Keratinocyte (primary cell): Measurements from ENCODE around the gene RAI1. TPM values are rescaled to one million over a fixed set of nuclear protein-coding genes. Genes with fewer than 3 reads are reported as not detected.

Experiments used
- DNase-seq: peaks from one replicate; pipeline ENCODE4 v3.0.0-alpha.2; 2011; ENCODE audit warnings: low read depth, missing footprints, low spot score
- FAIRE-seq: peaks from 2 replicates; lab custom pipeline; 2011; peaks lifted over from hg19 to GRCh38; lab: Jason Lieb, UNC
- H2AFZ ChIP-seq: 2 replicates; pipeline ENCODE4 v1.6.0; 2012; ENCODE audit warnings: low read length, control low read depth, inconsistent platforms; ENCODE audit not compliant: control insufficient read depth
- H3K27ac ChIP-seq: 2 replicates; pipeline ENCODE4 v1.5.1; 2011; ENCODE audit warnings: low read length; ENCODE audit not compliant: control insufficient read depth, insufficient read depth
- H3K27me3 ChIP-seq: 3 replicates; pipeline ENCODE4 v1.6.0; 2011; ENCODE audit warnings: low read length; ENCODE audit not compliant: control insufficient read depth, insufficient read depth; ENCODE audit errors: extremely low read depth
- H3K36me3 ChIP-seq, 2 experiments: 2 replicates in 1 of 2; 3 replicates in 1 of 2; pipeline ENCODE4 v1.5.1; 2011; ENCODE audit warnings: low read length in 2 of 2, mild to moderate bottlenecking in 1 of 2; ENCODE audit not compliant: control insufficient read depth in 2 of 2, insufficient read depth in 2 of 2; ENCODE audit errors: extremely low read depth in 1 of 2
- H3K4me1 ChIP-seq: 3 replicates; pipeline ENCODE4 v1.5.1; 2011; ENCODE audit warnings: low read length; ENCODE audit not compliant: control insufficient read depth, insufficient read depth; ENCODE audit errors: extremely low read depth
- H3K4me2 ChIP-seq: 3 replicates; pipeline ENCODE4 v1.6.0; 2011; ENCODE audit warnings: low read depth, low read length; ENCODE audit not compliant: control insufficient read depth, insufficient read depth; ENCODE audit errors: extremely low read depth
- H3K4me3 ChIP-seq, 3 experiments: fragments of 200-600 bp in 1 of 3; sonication (generic) in 1 of 3; 2 replicates in 2 of 3; 3 replicates in 1 of 3; pipeline ENCODE4 v1.5.1; 2011 to 2016; ENCODE audit warnings: low read length in 3 of 3, mild to moderate bottlenecking in 3 of 3, control low read depth in 2 of 3, inconsistent platforms in 1 of 3, low read depth in 1 of 3, mixed read lengths in 1 of 3, mixed run types in 1 of 3, moderate library complexity in 1 of 3; ENCODE audit not compliant: control insufficient read depth in 2 of 3, insufficient read depth in 2 of 3; ENCODE audit errors: extremely low read depth in 1 of 3
- H3K79me2 ChIP-seq: 2 replicates; pipeline ENCODE4 v1.6.0; 2012; ENCODE audit warnings: low read length; ENCODE audit not compliant: control insufficient read depth, insufficient read depth
- H3K9ac ChIP-seq: 3 replicates; pipeline ENCODE4 v1.6.0; 2011; ENCODE audit warnings: low read length; ENCODE audit not compliant: control insufficient read depth, insufficient read depth; ENCODE audit errors: extremely low read depth
- H3K9me1 ChIP-seq: 3 replicates; pipeline ENCODE4 v1.6.0; 2011; ENCODE audit warnings: low read length; ENCODE audit not compliant: control insufficient read depth, insufficient read depth; ENCODE audit errors: extremely low read depth
- H3K9me3 ChIP-seq: 2 replicates; pipeline ENCODE4 v1.5.1; 2012; ENCODE audit warnings: low read depth, low read length; ENCODE audit not compliant: control insufficient read depth
- H4K20me1 ChIP-seq: 3 replicates; pipeline ENCODE4 v1.6.0; 2011; ENCODE audit warnings: low read length; ENCODE audit not compliant: control insufficient read depth, insufficient read depth; ENCODE audit errors: extremely low read depth
- CTCF ChIP-seq, 3 experiments: IDR thresholded peaks in 1 of 3; conservative IDR thresholded peaks in 1 of 3; optimal IDR thresholded peaks in 1 of 3; 2 replicates in 2 of 3; 3 replicates in 1 of 3; pipeline versions ENCODE3 to v1.5.1; 2011; ENCODE audit warnings: low read length in 3 of 3, mild to moderate bottlenecking in 3 of 3, moderate library complexity in 2 of 3, control low read depth in 1 of 3, inconsistent platforms in 1 of 3; ENCODE audit not compliant: insufficient read depth in 2 of 3; ENCODE audit errors: extremely low read depth in 1 of 3
- EZH2 ChIP-seq: IDR thresholded peaks from one replicate; pipeline ENCODE4 v1.6.1; 2012; ENCODE audit warnings: inconsistent platforms, mild to moderate bottlenecking, low read length, moderate library complexity
- dilution Hi-C: fragments of 300-500 bp; cut with MboI; formaldehyde crosslinking; loops from one replicate; pipeline ENCODE4 v1.7.0; 2020; ENCODE audit warnings: low sequenced_read_pairs; ENCODE audit not compliant: extremely low pct_ligation_motif_present
- polyA plus RNA-seq, 5 experiments: library from polyadenylated mRNA; depleted of rRNA in 3 of 5; stranded (reverse) in 3 of 5; stranded (forward) in 1 of 5; unstranded in 1 of 5; fragments of >200 nt; gene quantifications; 1 replicate in 1 of 5; 2 replicates in 3 of 5; 3 replicates in 1 of 5; pipeline versions ENCODE4 v1.2.1 to v1.2.3, GENCODE V29; 2011 to 2012; ENCODE audit warnings: missing spikeins in 2 of 5, low read depth in 1 of 5, low replicate concordance in 1 of 5

Gene RAI1
- polyA plus RNA-seq, 1 donor (not counting 4 experiments of a cell fraction or from before 2014, with no cell fraction given): 2.6 TPM

GRCh38 chr17:17716837-17717523, 35.7 kb downstream of the RAI1 start:
- no peaks in the 10 kb centered on the region for H3K27me3 ChIP-seq
- no peak overlapping the region for H3K27ac ChIP-seq
- H3K9me3 ChIP-seq: no peaks in the 10 kb centered on the region
- no peak overlapping the region for H3K4me2 ChIP-seq
- dilution Hi-C loops: no loop called here
- FAIRE-seq (no peak), DNase-seq (no peak)
- H2AFZ ChIP-seq: no peak overlapping the region
- H3K9ac ChIP-seq: no peak overlapping the region
- TF ChIP-seq EZH2: no peak
- no peak for TF ChIP-seq CTCF (optimal IDR thresholded peaks at IDR 0.05 in 1 of 3, IDR thresholded peaks at IDR 0.05 in 1 of 3, conservative IDR thresholded peaks at IDR 0.05 in 1 of 3; ENCODE audit: extremely low read depth in 1 of 3, insufficient read depth in 2 of 3, low read length in 3 of 3)
- H3K79me2 ChIP-seq: peaks cover 72% of the 10 kb centered on the region
- peaks cover 7 to 9% of the 10 kb centered on the region in 2 experiments for H3K36me3 ChIP-seq
- peaks cover 30% of the 10 kb centered on the region for H3K4me1 ChIP-seq
- H3K4me3 ChIP-seq: no peak overlapping the region
- H3K9me1 ChIP-seq: peaks cover 10% of the 10 kb centered on the region
- peaks cover 50% of the 10 kb centered on the region for H4K20me1 ChIP-seq

- no peak overlapping the region for H3K9ac ChIP-seq
- FAIRE-seq (no peak), DNase-seq (no peak)
- no peak overlapping the region for H3K4me3 ChIP-seq
- no peak overlapping the region for H3K27ac ChIP-seq
- dilution Hi-C loops: no loop called here
- H4K20me1 ChIP-seq: peaks cover 48% of the 10 kb centered on the region
- no peak overlapping the region for H2AFZ ChIP-seq
- H3K4me1 ChIP-seq: peaks cover 28% of the 10 kb centered on the region
- H3K9me1 ChIP-seq: peaks cover 10% of the 10 kb centered on the region
- no peaks in the 10 kb centered on the region for H3K9me3 ChIP-seq
- peaks cover 7 to 11% of the 10 kb centered on the region in 2 experiments for H3K36me3 ChIP-seq
- no peak overlapping the region for H3K4me2 ChIP-seq
- H3K27me3 ChIP-seq: no peaks in the 10 kb centered on the region
- TF ChIP-seq CTCF (optimal IDR thresholded peaks at IDR 0.05 in 1 of 3, IDR thresholded peaks at IDR 0.05 in 1 of 3, conservative IDR thresholded peaks at IDR 0.05 in 1 of 3; ENCODE audit: extremely low read depth in 1 of 3, insufficient read depth in 2 of 3, low read length in 3 of 3): no peak
- no peak for TF ChIP-seq EZH2
- peaks cover 71% of the 10 kb centered on the region for H3K79me2 ChIP-seq
Measured at GRCh38 chr17:17718251-17718650, 37.0 kb downstream of the RAI1 start.
